ENCODE measurements around the gene OXSM. TPM values are rescaled to one million over a fixed set of nuclear protein-coding genes. Genes with fewer than 3 reads are reported as not detected.

OXSM gene
- total and polyA plus RNA-seq, 2 donors (not counting 1 experiment from before 2014, with no cell fraction given), result 9.9 to 14.9 TPM

- peak overlapping the region; percentile 50 for H3K27ac ChIP-seq (ENCODE audit: insufficient read depth, low read length)
- H3K79me2 ChIP-seq (ENCODE audit: control insufficient read depth, insufficient read depth, low read length), result no peaks in the 10 kb centered on the region
- DNase-seq (ENCODE audit: low read depth in 2 of 2), result no peak
- H3K4me2 ChIP-seq (ENCODE audit: extremely low read depth, insufficient read depth, low read length), result peak overlapping the region; percentile 49
- no peak overlapping the region for H3K9ac ChIP-seq (ENCODE audit: insufficient read depth, low read length)
- H3K36me3 ChIP-seq (ENCODE audit: control insufficient read depth, insufficient read depth, low read length), result no peaks in the 10 kb centered on the region
- no peaks in the 10 kb centered on the region for H3K9me3 ChIP-seq (ENCODE audit: control insufficient read depth, insufficient read depth, low read depth, low read length)
- peak overlapping the region; percentile 24 for H2AFZ ChIP-seq (ENCODE audit: low read length)
- peaks cover 8% of the 10 kb centered on the region for H3K4me1 ChIP-seq (ENCODE audit: control insufficient read depth, extremely low read depth, insufficient read depth, low read length)
- H4K20me1 ChIP-seq (ENCODE audit: control insufficient read depth, extremely low read depth, insufficient read depth, low read length), result no peaks in the 10 kb centered on the region
- H3K4me3 ChIP-seq (replicated peaks in 1 of 4; ENCODE audit: control extremely low read depth in 1 of 4, insufficient read depth in 1 of 4, low read depth in 3 of 4, low read length in 4 of 4), result no peak overlapping the region
- H3K27me3 ChIP-seq (ENCODE audit: control insufficient read depth, insufficient read depth, low read length), result no peaks in the 10 kb centered on the region
- TF ChIP-seq EZH2 (IDR thresholded peaks at IDR 0.05; ENCODE audit: low read length, missing control alignments) (no peak), CTCF (conservative IDR thresholded peaks at IDR 0.05 in 1 of 2, IDR thresholded peaks at IDR 0.05 in 1 of 2; ENCODE audit: low read depth in 1 of 2, low read length in 2 of 2) (no peak)
Measured at GRCh38 chr3:25820816-25821486, 31.1 kb downstream of the OXSM start.

- H3K27ac ChIP-seq (ENCODE audit: insufficient read depth, low read length), result no peak overlapping the region
- H3K9ac ChIP-seq (ENCODE audit: insufficient read depth, low read length), result no peak overlapping the region
- H2AFZ ChIP-seq (ENCODE audit: low read length), result no peak overlapping the region
- TF ChIP-seq CTCF (conservative IDR thresholded peaks at IDR 0.05 in 1 of 2, IDR thresholded peaks at IDR 0.05 in 1 of 2; ENCODE audit: low read depth in 1 of 2, low read length in 2 of 2) (no peak), EZH2 (IDR thresholded peaks at IDR 0.05; ENCODE audit: low read length, missing control alignments) (no peak)
- no peaks in the 10 kb centered on the region for H3K79me2 ChIP-seq (ENCODE audit: control insufficient read depth, insufficient read depth, low read length)
- no peaks in the 10 kb centered on the region for H3K9me3 ChIP-seq (ENCODE audit: control insufficient read depth, insufficient read depth, low read depth, low read length)
- peaks cover 8% of the 10 kb centered on the region for H3K4me1 ChIP-seq (ENCODE audit: control insufficient read depth, extremely low read depth, insufficient read depth, low read length)
- no peaks in the 10 kb centered on the region for H3K27me3 ChIP-seq (ENCODE audit: control insufficient read depth, insufficient read depth, low read length)
- no peaks in the 10 kb centered on the region for H3K36me3 ChIP-seq (ENCODE audit: control insufficient read depth, insufficient read depth, low read length)
- H3K4me3 ChIP-seq (replicated peaks in 1 of 4; ENCODE audit: control extremely low read depth in 1 of 4, insufficient read depth in 1 of 4, low read depth in 3 of 4, low read length in 4 of 4), result no peak overlapping the region
- H4K20me1 ChIP-seq (ENCODE audit: control insufficient read depth, extremely low read depth, insufficient read depth, low read length), result no peaks in the 10 kb centered on the region
- no peak for DNase-seq (ENCODE audit: low read depth in 2 of 2)
- no peak overlapping the region for H3K4me2 ChIP-seq (ENCODE audit: extremely low read depth, insufficient read depth, low read length)
Measured at GRCh38 chr3:25821746-25822573, 32.1 kb downstream of the OXSM start.

GRCh38 chr3:25823314-25823713, 33.4 kb downstream of the OXSM start:
- no peak overlapping the region for H3K4me2 ChIP-seq (ENCODE audit: extremely low read depth, insufficient read depth, low read length)
- no peaks in the 10 kb centered on the region for H3K36me3 ChIP-seq (ENCODE audit: control insufficient read depth, insufficient read depth, low read length)
- H3K9ac ChIP-seq (ENCODE audit: insufficient read depth, low read length), result no peak overlapping the region
- H4K20me1 ChIP-seq (ENCODE audit: control insufficient read depth, extremely low read depth, insufficient read depth, low read length), result no peaks in the 10 kb centered on the region
- no peak for DNase-seq (ENCODE audit: low read depth in 2 of 2)
- peaks cover 8% of the 10 kb centered on the region for H3K4me1 ChIP-seq (ENCODE audit: control insufficient read depth, extremely low read depth, insufficient read depth, low read length)
- H3K27ac ChIP-seq (ENCODE audit: insufficient read depth, low read length), result no peak overlapping the region
- H3K27me3 ChIP-seq (ENCODE audit: control insufficient read depth, insufficient read depth, low read length), result no peaks in the 10 kb centered on the region
- H3K79me2 ChIP-seq (ENCODE audit: control insufficient read depth, insufficient read depth, low read length), result no peaks in the 10 kb centered on the region
- H3K9me3 ChIP-seq (ENCODE audit: control insufficient read depth, insufficient read depth, low read depth, low read length), result no peaks in the 10 kb centered on the region
- H2AFZ ChIP-seq (ENCODE audit: low read length), result no peak overlapping the region
- no peak for TF ChIP-seq EZH2 (IDR thresholded peaks at IDR 0.05; ENCODE audit: low read length, missing control alignments)
- no peak for TF ChIP-seq CTCF (conservative IDR thresholded peaks at IDR 0.05 in 1 of 2, IDR thresholded peaks at IDR 0.05 in 1 of 2; ENCODE audit: low read depth in 1 of 2, low read length in 2 of 2)
- H3K4me3 ChIP-seq (replicated peaks in 1 of 4; ENCODE audit: control extremely low read depth in 1 of 4, insufficient read depth in 1 of 4, low read depth in 3 of 4, low read length in 4 of 4), result no peak overlapping the region

Measured in fibroblast of lung (primary cell).